ENCODE data around the gene BORCS6.

DNA sequence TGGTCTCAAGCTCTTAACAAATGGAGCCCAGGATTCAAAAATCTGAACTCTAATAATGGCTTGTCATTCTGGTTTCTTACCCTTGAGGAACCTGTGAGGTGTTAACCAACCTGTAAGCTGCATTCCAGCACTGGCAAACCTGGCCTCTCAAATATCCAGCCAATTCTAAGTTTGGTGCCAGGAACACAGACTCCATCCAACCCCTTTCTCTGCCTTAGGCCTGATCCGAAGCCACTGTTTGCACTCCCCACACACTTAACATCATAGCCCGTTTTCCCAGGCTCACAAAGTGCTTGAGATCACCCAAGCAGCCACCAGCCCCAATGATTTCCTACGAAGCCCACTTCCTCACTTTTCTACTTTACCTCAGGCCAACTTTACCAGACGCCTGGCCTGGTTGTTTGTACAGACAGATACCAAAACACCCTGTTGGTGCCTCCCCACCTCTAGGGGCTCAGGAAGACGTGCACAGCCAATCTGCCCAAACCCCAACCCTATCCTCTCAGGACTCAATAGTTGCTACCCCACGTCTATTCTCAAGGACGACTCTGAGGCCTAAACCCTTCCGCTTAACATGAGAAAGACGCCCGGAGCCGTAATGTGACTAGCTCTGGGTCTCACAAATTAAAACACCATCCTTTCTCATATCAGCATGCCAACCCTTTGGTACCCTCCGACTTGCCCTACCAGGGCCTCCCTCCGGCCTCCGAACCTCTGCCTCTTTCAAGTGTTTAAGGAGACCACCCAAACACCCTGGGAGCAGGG is 34.6 kb downstream of the BORCS6 start:
- TF ChIP-seq, protein P1, sequence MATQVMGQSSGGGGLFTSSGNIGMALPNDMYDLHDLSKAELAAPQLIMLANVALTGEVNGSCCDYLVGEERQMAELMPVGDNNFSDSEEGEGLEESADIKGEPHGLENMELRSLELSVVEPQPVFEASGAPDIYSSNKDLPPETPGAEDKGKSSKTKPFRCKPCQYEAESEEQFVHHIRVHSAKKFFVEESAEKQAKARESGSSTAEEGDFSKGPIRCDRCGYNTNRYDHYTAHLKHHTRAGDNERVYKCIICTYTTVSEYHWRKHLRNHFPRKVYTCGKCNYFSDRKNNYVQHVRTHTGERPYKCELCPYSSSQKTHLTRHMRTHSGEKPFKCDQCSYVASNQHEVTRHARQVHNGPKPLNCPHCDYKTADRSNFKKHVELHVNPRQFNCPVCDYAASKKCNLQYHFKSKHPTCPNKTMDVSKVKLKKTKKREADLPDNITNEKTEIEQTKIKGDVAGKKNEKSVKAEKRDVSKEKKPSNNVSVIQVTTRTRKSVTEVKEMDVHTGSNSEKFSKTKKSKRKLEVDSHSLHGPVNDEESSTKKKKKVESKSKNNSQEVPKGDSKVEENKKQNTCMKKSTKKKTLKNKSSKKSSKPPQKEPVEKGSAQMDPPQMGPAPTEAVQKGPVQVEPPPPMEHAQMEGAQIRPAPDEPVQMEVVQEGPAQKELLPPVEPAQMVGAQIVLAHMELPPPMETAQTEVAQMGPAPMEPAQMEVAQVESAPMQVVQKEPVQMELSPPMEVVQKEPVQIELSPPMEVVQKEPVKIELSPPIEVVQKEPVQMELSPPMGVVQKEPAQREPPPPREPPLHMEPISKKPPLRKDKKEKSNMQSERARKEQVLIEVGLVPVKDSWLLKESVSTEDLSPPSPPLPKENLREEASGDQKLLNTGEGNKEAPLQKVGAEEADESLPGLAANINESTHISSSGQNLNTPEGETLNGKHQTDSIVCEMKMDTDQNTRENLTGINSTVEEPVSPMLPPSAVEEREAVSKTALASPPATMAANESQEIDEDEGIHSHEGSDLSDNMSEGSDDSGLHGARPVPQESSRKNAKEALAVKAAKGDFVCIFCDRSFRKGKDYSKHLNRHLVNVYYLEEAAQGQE (IDR thresholded peaks at IDR 0.05; ENCODE audit: unreplicated experiment), result no peak
- TF ChIP-seq CREB1 (CRISPR knock-in tag; IDR thresholded peaks at IDR 0.05; ENCODE audit: low read depth), result no peak
- TF ChIP-seq POLR2AphosphoS5 (IDR thresholded peaks at IDR 0.05; ENCODE audit: low read depth), result no peak
- TF ChIP-seq, protein P2, sequence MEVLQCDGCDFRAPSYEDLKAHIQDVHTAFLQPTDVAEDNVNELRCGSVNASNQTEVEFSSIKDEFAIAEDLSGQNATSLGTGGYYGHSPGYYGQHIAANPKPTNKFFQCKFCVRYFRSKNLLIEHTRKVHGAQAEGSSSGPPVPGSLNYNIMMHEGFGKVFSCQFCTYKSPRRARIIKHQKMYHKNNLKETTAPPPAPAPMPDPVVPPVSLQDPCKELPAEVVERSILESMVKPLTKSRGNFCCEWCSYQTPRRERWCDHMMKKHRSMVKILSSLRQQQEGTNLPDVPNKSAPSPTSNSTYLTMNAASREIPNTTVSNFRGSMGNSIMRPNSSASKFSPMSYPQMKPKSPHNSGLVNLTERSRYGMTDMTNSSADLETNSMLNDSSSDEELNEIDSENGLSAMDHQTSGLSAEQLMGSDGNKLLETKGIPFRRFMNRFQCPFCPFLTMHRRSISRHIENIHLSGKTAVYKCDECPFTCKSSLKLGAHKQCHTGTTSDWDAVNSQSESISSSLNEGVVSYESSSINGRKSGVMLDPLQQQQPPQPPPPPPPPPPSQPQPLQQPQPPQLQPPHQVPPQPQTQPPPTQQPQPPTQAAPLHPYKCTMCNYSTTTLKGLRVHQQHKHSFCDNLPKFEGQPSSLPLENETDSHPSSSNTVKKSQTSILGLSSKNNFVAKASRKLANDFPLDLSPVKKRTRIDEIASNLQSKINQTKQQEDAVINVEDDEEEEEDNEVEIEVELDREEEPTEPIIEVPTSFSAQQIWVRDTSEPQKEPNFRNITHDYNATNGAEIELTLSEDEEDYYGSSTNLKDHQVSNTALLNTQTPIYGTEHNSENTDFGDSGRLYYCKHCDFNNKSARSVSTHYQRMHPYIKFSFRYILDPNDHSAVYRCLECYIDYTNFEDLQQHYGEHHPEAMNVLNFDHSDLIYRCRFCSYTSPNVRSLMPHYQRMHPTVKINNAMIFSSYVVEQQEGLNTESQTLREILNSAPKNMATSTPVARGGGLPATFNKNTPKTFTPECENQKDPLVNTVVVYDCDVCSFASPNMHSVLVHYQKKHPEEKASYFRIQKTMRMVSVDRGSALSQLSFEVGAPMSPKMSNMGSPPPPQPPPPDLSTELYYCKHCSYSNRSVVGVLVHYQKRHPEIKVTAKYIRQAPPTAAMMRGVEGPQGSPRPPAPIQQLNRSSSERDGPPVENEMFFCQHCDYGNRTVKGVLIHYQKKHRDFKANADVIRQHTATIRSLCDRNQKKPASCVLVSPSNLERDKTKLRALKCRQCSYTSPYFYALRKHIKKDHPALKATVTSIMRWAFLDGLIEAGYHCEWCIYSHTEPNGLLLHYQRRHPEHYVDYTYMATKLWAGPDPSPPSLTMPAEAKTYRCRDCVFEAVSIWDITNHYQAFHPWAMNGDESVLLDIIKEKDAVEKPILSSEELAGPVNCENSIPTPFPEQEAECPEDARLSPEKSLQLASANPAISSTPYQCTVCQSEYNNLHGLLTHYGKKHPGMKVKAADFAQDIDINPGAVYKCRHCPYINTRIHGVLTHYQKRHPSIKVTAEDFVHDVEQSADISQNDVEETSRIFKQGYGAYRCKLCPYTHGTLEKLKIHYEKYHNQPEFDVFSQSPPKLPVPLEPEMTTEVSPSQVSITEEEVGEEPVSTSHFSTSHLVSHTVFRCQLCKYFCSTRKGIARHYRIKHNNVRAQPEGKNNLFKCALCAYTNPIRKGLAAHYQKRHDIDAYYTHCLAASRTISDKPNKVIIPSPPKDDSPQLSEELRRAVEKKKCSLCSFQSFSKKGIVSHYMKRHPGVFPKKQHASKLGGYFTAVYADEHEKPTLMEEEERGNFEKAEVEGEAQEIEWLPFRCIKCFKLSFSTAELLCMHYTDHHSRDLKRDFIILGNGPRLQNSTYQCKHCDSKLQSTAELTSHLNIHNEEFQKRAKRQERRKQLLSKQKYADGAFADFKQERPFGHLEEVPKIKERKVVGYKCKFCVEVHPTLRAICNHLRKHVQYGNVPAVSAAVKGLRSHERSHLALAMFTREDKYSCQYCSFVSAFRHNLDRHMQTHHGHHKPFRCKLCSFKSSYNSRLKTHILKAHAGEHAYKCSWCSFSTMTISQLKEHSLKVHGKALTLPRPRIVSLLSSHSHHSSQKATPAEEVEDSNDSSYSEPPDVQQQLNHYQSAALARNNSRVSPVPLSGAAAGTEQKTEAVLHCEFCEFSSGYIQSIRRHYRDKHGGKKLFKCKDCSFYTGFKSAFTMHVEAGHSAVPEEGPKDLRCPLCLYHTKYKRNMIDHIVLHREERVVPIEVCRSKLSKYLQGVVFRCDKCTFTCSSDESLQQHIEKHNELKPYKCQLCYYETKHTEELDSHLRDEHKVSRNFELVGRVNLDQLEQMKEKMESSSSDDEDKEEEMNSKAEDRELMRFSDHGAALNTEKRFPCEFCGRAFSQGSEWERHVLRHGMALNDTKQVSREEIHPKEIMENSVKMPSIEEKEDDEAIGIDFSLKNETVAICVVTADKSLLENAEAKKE (CRISPR knock-in tag; IDR thresholded peaks at IDR 0.05), result no peak
- TF ChIP-seq, protein P3, sequence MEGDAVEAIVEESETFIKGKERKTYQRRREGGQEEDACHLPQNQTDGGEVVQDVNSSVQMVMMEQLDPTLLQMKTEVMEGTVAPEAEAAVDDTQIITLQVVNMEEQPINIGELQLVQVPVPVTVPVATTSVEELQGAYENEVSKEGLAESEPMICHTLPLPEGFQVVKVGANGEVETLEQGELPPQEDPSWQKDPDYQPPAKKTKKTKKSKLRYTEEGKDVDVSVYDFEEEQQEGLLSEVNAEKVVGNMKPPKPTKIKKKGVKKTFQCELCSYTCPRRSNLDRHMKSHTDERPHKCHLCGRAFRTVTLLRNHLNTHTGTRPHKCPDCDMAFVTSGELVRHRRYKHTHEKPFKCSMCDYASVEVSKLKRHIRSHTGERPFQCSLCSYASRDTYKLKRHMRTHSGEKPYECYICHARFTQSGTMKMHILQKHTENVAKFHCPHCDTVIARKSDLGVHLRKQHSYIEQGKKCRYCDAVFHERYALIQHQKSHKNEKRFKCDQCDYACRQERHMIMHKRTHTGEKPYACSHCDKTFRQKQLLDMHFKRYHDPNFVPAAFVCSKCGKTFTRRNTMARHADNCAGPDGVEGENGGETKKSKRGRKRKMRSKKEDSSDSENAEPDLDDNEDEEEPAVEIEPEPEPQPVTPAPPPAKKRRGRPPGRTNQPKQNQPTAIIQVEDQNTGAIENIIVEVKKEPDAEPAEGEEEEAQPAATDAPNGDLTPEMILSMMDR (conservative IDR thresholded peaks at IDR 0.05; ENCODE audit: low read depth in 2 of 2), result no peak
- TF ChIP-seq EZH2 (IDR thresholded peaks at IDR 0.05; ENCODE audit: low read depth, unreplicated experiment), result no peak
- TF ChIP-seq JUNB (IDR thresholded peaks at IDR 0.05; ENCODE audit: unreplicated experiment), result no peak
- no peak for TF ChIP-seq EZH2phosphoT487 (IDR thresholded peaks at IDR 0.05; ENCODE audit: unreplicated experiment)
- TF ChIP-seq STAT1 (IDR thresholded peaks at IDR 0.05; ENCODE audit: unreplicated experiment), result no peak
- no peak for TF ChIP-seq NANOG (IDR thresholded peaks at IDR 0.05; ENCODE audit: borderline replicate concordance)

Measured in GM23338 (cell line).